A549 (cell line): ENCODE measurements around the gene ESRP2. TPM values are rescaled to one million over a fixed set of nuclear protein-coding genes. Genes with fewer than 3 reads are reported as not detected.

Experiments
- ATAC-seq, 2 experiments: fragments of 200-7000 bp in 1 of 2; fragments of >200 bp in 1 of 2; cut with Nextera tagmentation in 1 of 2; cut with Tn5 transposase in 1 of 2; 3 replicates each; pipeline versions ENCODE4 v1.8.0 to v1.9.1; 2018 to 2020; ENCODE audit warnings: mild to moderate bottlenecking in 1 of 2, moderate library complexity in 1 of 2
- CTCF ChIA-PET: fragments of 300-600 bp; sonication (Branson Sonifier 250); formaldehyde crosslinking; extraction: SDS; loops from one replicate; lab custom pipeline; 2021; ENCODE audit warnings: antibody characterized with exemption, inconsistent platforms; lab: Yijun Ruan, JAX
- POLR2A ChIA-PET: fragments of 350-600 bp; formaldehyde crosslinking; extraction: SDS; loops from one replicate; lab custom pipeline; 2021; ENCODE audit warnings: antibody characterized with exemption, inconsistent platforms; lab: Yijun Ruan, JAX
- DNase-seq, 2 experiments: peaks; one replicate each; pipeline versions ENCODE4 v3.0.0 to v3.0.0-alpha.2; 2011 to 2016; ENCODE audit warnings: low read depth in 1 of 2, low spot score in 1 of 2
- FAIRE-seq: peaks from 2 replicates; lab custom pipeline; 2011; peaks lifted over from hg19 to GRCh38; lab: Jason Lieb, UNC
- H3K27ac ChIP-seq, 2 experiments: fragments of >200 bp; sonication (Bioruptor Twin); formaldehyde crosslinking; 3 replicates each; pipeline ENCODE4 v1.5.1; 2016 to 2017
- H3K4me1 ChIP-seq: fragments of >200 bp; sonication (Bioruptor Twin); formaldehyde crosslinking; 3 replicates; pipeline ENCODE4 v1.6.1; 2016
- H3K4me2 ChIP-seq: fragments of >200 bp; sonication (Bioruptor Twin); formaldehyde crosslinking; 3 replicates; pipeline ENCODE4 v1.6.1; 2016
- H3K4me3 ChIP-seq: fragments of >200 bp; sonication (Bioruptor Twin); formaldehyde crosslinking; 3 replicates; pipeline ENCODE4 v1.5.1; 2016
- H3K9me3 ChIP-seq: fragments of >200 bp; sonication (Bioruptor Twin); formaldehyde crosslinking; 3 replicates; pipeline ENCODE4 v1.6.1; 2016
- BCL3 ChIP-seq: fragments of >200 bp; sonication (Bioruptor Twin); formaldehyde crosslinking; IDR thresholded peaks from 3 replicates; pipeline ENCODE4 v1.6.1; 2016
- BHLHE40 ChIP-seq: IDR thresholded peaks from 2 replicates; pipeline ENCODE4 v1.6.1; 2012; ENCODE audit warnings: low read depth, low read length, inconsistent platforms
- CTCF ChIP-seq: fragments of >200 bp; sonication (Bioruptor Twin); formaldehyde crosslinking; IDR thresholded peaks from 3 replicates; pipeline ENCODE4 v1.5.1; 2016
- EHF ChIP-seq: fragments of 250-450 bp; sonication (Bioruptor Pico); IDR thresholded peaks from 2 replicates; pipeline ENCODE4 v1.5.0; 2020; ENCODE audit warnings: mild to moderate bottlenecking
- FOSB ChIP-seq: fragments of 250-450 bp; sonication (Bioruptor Pico); IDR thresholded peaks from 2 replicates; pipeline ENCODE4 v1.5.0; 2020; ENCODE audit warnings: mild to moderate bottlenecking, moderate library complexity
- FOSL2 ChIP-seq, 2 experiments: fragments of 450-650 bp in 1 of 2; fragments of >200 bp in 1 of 2; sonication (Bioruptor Twin) in 1 of 2; formaldehyde crosslinking; IDR thresholded peaks; 2 replicates each; pipeline versions ENCODE4 v1.5.0 to v1.6.1; 2016 to 2020; ENCODE audit warnings: mild to moderate bottlenecking in 1 of 2, moderate library complexity in 1 of 2
- GATA3 ChIP-seq: IDR thresholded peaks from 2 replicates; pipeline ENCODE4 v1.6.1; 2012; ENCODE audit warnings: borderline replicate concordance
- HMGXB4 ChIP-seq: fragments of 250-450 bp; sonication (Bioruptor Pico); IDR thresholded peaks from 2 replicates; pipeline ENCODE4 v1.5.0; 2021; ENCODE audit warnings: mild to moderate bottlenecking, moderate library complexity, borderline replicate concordance
- JUN ChIP-seq, 2 experiments: fragments of >200 bp; sonication (Bioruptor Twin); formaldehyde crosslinking; IDR thresholded peaks; 2 replicates in 1 of 2; 3 replicates in 1 of 2; pipeline ENCODE4 v1.6.1; 2016 to 2017
- JUNB ChIP-seq: fragments of >200 bp; sonication (Bioruptor Twin); formaldehyde crosslinking; IDR thresholded peaks from 2 replicates; pipeline ENCODE4 v1.6.1; 2016
- MAFK ChIP-seq: fragments of 450-650 bp; IDR thresholded peaks from 2 replicates; pipeline ENCODE4 v1.6.1; 2014; ENCODE audit not compliant: partially characterized antibody
- NFE2L2 ChIP-seq: fragments of 150-350 bp; conservative IDR thresholded peaks from 2 replicates; pipeline ENCODE4 v1.6.1; 2014; ENCODE audit warnings: low read length
- NPAS2 ChIP-seq: fragments of 250-450 bp; sonication (Bioruptor Pico); IDR thresholded peaks from 2 replicates; pipeline ENCODE4 v1.8.0; 2022; ENCODE audit warnings: mild to moderate bottlenecking, moderate library complexity, borderline replicate concordance
- PHF8 ChIP-seq: fragments of 200-600 bp; sonication (generic); IDR thresholded peaks from 2 replicates; pipeline ENCODE4 v1.6.1; 2016; ENCODE audit warnings: low read depth, mild to moderate bottlenecking, antibody characterized with exemption, moderate library complexity, borderline replicate concordance
- RARB ChIP-seq: fragments of 250-450 bp; sonication (Bioruptor Pico); IDR thresholded peaks from 2 replicates; pipeline ENCODE4 v1.8.0; 2021; ENCODE audit warnings: mild to moderate bottlenecking, moderate library complexity
- RCOR1 ChIP-seq: fragments of 150-350 bp; IDR thresholded peaks from 2 replicates; pipeline ENCODE4 v1.6.1; 2014; ENCODE audit warnings: antibody characterized with exemption, low read length, low read depth
- RNF2 ChIP-seq: fragments of 200-600 bp; sonication (generic); IDR thresholded peaks from 2 replicates; pipeline ENCODE4 v1.6.1; 2016; ENCODE audit warnings: low read depth, mild to moderate bottlenecking, antibody characterized with exemption, moderate library complexity, borderline replicate concordance
- SREBF2 ChIP-seq: fragments of 450-650 bp; IDR thresholded peaks from 2 replicates; pipeline ENCODE4 v1.6.1; 2014; ENCODE audit warnings: mild to moderate bottlenecking, moderate library complexity
- TP53 ChIP-seq: fragments of 250-450 bp; sonication (Bioruptor Pico); IDR thresholded peaks from 2 replicates; pipeline ENCODE4 v1.5.0; 2021; ENCODE audit warnings: mild to moderate bottlenecking, moderate library complexity
- ZSCAN20 ChIP-seq: fragments of 250-450 bp; sonication (Bioruptor Pico); IDR thresholded peaks from 2 replicates; pipeline ENCODE4 v1.8.0; 2022; ENCODE audit warnings: mild to moderate bottlenecking, moderate library complexity
- WGBS: methylation state at CpG from one replicate; pipeline ENCODE4 v1.1.6; 2017; ENCODE audit errors: missing lambda C conversion rate; 5-methylcytosine and 5-hydroxymethylcytosine counted together
- polyA plus RNA-seq, 4 experiments: library from polyadenylated mRNA; depleted of rRNA in 3 of 4; stranded (reverse); fragments of >200 nt; fragmentation: RNase III in 1 of 4; extraction: RNeasy Plus Mini Kit Qiagen cat#74134 plus additional on column Dnase treatment in 1 of 4; gene quantifications; 2 replicates in 3 of 4; 3 replicates in 1 of 4; pipeline ENCODE4 v1.2.3, GENCODE V29; 2011 to 2017
- TF ChIP-seq, protein P1 (sequence below): IDR thresholded peaks from 2 replicates; pipeline ENCODE4 v1.6.1; 2012

Gene ESRP2
- polyA plus RNA-seq, 2 of the 4 experiments (the other 2 are of a cell fraction), result 0.08 to 0.09 TPM

DNA sequence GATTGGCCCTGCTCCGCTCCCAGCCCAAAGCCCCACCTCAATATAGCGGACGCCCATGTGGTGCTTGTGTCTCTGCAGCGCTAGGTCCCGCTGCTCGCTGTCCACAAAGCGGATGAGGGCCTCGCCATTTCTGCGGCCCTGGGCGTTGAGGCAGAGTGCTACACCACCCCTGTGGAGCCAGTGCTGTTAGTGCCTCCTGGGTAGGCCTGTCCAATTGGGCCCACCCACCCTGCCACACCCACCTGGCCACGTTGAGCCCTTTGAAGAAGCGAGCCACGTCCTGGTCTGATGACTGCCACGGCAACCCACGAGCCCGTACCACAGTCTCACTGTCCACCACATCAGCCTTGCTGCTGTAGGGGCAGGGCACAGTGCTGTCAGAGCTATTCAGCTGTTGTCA lies 3.6 kb downstream of the ESRP2 start:
- Histone ChIP-seq H3K27ac (no peak overlapping the region), H3K4me3 (no peak overlapping the region), H3K9me3 (no peaks in the 10 kb centered on the region), H3K4me2 (no peak overlapping the region), H3K4me1 (peaks cover 15% of the 10 kb centered on the region)
- 97% methylated on average over 15 of the region's 16 CpGs for WGBS
- ChIA-PET POLR2A (no interaction called here), CTCF (interaction anchor here (0.5 to 1.5 kb wide), 3 partner anchors 156 to 825 kb away, joined by 3 to 4 read pairs (median 3); no protein-coding TSS in a partner anchor)
- no peak for DNase-seq
- no peak for ATAC-seq
- no peak for FAIRE-seq
- TF ChIP-seq FOSL2 (IDR thresholded peaks at IDR 0.05), result no peak
- no peak for TF ChIP-seq FOSL2 (CRISPR knock-in tag; IDR thresholded peaks at IDR 0.05)
- no peak for TF ChIP-seq CTCF
- TF ChIP-seq RCOR1, result no peak
- TF ChIP-seq, protein P1, sequence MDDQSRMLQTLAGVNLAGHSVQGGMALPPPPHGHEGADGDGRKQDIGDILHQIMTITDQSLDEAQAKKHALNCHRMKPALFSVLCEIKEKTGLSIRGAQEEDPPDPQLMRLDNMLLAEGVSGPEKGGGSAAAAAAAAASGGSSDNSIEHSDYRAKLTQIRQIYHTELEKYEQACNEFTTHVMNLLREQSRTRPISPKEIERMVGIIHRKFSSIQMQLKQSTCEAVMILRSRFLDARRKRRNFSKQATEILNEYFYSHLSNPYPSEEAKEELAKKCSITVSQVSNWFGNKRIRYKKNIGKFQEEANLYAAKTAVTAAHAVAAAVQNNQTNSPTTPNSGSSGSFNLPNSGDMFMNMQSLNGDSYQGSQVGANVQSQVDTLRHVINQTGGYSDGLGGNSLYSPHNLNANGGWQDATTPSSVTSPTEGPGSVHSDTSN, result no peak
- no peak for TF ChIP-seq NFE2L2
- TF ChIP-seq HMGXB4 (CRISPR knock-in tag), result no peak
- TF ChIP-seq SREBF2, result no peak
- no peak for TF ChIP-seq JUNB

DNA sequence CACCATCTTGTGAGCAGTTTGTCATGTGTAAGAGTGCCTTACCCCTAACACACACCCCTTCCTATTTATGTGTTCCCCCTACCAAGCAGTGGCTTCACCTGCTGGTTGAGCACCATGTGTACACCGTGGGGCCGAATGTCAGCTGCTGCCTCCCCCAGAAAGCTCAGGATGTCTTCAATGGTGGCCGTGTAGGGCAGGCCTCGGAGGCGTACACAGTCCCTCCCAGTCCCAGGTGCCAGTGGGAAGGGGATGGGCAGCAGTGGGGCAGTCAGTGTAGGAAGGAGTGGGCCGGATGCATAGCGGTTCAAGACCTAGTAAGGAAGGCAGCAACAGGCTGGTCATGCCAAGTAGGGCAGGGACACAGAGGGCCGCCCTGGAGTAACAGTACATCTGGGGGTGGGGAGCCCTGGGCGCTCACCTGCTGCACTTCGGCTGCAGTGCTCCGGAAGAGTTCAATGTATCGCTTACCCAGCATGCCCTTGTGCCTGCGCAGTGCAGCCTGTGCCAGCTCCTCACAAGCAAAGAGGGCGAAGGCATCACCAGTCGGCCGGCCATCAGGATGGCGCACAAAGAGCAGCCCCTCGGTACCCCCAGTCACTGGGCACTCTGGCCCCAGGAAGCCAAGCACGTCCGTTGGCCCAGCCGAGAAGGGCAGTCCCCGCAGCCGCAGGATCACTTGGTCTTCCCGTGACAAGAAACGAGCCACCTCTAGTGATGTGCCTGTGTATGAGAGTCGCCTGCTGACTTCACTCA lies 4.4 kb downstream of the ESRP2 start:
- ChIA-PET POLR2A (no interaction called here), CTCF (interaction anchor here (1.0 to 2.5 kb wide), 9 partner anchors 9 to 241 kb away, joined by 3 to 25 read pairs (median 7); no protein-coding TSS in a partner anchor)
- H3K4me3 ChIP-seq, result no peak overlapping the region
- ATAC-seq, result no peak
- H3K9me3 ChIP-seq, result no peaks in the 10 kb centered on the region
- H3K4me2 ChIP-seq, result no peak overlapping the region
- peaks cover 10% of the 10 kb centered on the region; the same call in 2 of the 3 replicates for H3K4me1 ChIP-seq
- TF ChIP-seq FOSL2 (IDR thresholded peaks at IDR 0.05) (no peak), FOSL2 (CRISPR knock-in tag; IDR thresholded peaks at IDR 0.05) (no peak), ZSCAN20 (CRISPR knock-in tag) (no peak)
- TF ChIP-seq, protein P1, result no peak
- 94% methylated on average over 21 of the region's 26 CpGs for WGBS
- DNase-seq, result no peak
- no peak for FAIRE-seq
- H3K27ac ChIP-seq, result no peak overlapping the region

DNA sequence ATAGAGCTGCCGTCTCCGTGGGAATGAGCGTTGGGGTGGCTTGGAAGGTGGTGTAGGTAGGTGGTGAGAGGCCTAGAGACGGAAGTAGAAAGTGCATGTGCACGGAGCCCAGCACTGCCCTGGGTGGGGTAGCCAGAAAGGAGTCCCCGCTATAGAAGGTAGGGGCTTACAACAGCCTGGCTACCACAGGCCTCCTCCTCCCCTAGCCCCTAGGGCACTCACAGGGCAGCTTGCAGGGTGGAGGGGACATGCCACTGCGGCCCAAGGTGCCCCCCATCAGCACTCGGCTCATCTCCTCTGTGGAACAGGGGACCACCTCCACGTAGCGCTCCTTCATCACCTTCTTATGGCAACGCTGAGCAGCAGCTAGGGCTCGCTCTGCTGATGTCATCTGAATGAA lies 5.0 kb downstream of the ESRP2 start:
- Histone ChIP-seq H3K9me3 (no peaks in the 10 kb centered on the region), H3K27ac (no peak overlapping the region), H3K4me3 (no peak overlapping the region), H3K4me1 (peaks cover 9% of the 10 kb centered on the region; the same call in 2 of the 3 replicates)
- no peak for ATAC-seq
- 91% methylated on average over 12 of the region's 12 CpGs for WGBS
- ChIA-PET CTCF (interaction anchor here (1.0 to 2.5 kb wide), 10 partner anchors 8 to 241 kb away, joined by 3 to 25 read pairs (median 6); no protein-coding TSS in a partner anchor), POLR2A (no interaction called here)
- no peak for DNase-seq
- TF ChIP-seq TP53, result no peak
- no peak for TF ChIP-seq FOSB (CRISPR knock-in tag)
- no peak for TF ChIP-seq MAFK
- TF ChIP-seq PHF8, result no peak
- no peak for TF ChIP-seq JUN (IDR thresholded peaks at IDR 0.05)
- TF ChIP-seq BCL3, result no peak
- TF ChIP-seq NPAS2, result no peak
- no peak for TF ChIP-seq GATA3
- TF ChIP-seq RARB (CRISPR knock-in tag), result no peak
- TF ChIP-seq EHF, result no peak
- TF ChIP-seq RNF2, result no peak
- TF ChIP-seq BHLHE40, result no peak
- TF ChIP-seq, all 56 proteins: peak for 0
- no peak for FAIRE-seq
- H3K4me2 ChIP-seq, result no peak overlapping the region
